ENCODE measurements around the gene CDH23.

The CDH23 gene

GRCh38 chr10:71555087-71555723 lies 158.5 kb downstream of the CDH23 start:
- in situ Hi-C loops (cut with HindIII; ENCODE audit: low pct_ligation_motif_present, low pct_unique_long_range_greater_than_20kb, low sequenced_read_pairs) = no loop called here
- DNase-seq = no peak

DNA sequence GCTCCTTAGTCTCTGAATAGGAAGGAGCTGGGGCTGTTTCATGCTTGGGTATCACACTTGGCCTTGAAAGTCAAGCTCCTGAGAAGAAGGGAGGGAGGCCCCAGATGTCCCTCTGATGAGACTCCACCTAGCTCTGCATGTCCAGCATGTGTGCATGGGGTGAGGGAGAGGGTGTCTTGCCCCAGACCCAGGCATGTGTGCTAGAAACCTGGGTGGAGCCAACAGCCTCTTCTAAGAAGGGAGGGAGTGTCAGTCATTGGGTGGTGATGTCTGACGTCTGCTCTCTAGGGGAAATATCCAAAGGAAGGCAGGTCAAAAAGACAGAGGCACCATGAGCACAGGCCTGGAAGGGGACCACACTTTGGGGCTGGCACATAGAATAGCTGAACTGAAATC lies 159.0 kb downstream of the CDH23 start:
- no peak for DNase-seq
- in situ Hi-C loops (cut with HindIII; ENCODE audit: low pct_ligation_motif_present, low pct_unique_long_range_greater_than_20kb, low sequenced_read_pairs) = no loop called here

DNA sequence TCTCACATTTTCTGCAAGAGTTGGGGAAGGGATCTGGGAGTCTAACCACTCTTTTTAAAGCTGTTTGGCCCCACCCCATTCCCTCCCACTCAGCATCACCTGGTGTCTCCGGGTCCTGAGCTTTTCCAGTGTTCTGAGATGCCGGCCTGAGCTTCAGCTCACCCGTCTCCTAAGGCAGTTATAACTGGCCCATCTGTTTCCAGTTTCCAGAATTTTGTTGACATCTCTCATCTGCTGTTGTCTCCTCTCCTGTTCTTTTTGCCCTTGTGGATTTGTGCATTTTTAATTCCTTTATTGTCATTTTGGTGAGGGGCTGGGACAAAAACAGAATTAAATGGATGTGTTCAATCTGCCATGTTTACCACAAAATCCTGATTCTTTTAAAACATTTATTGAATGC lies 162.3 kb downstream of the CDH23 start:
- in situ Hi-C loops (cut with HindIII; ENCODE audit: low pct_ligation_motif_present, low pct_unique_long_range_greater_than_20kb, low sequenced_read_pairs) = no loop called here
- no peak for DNase-seq

DNA sequence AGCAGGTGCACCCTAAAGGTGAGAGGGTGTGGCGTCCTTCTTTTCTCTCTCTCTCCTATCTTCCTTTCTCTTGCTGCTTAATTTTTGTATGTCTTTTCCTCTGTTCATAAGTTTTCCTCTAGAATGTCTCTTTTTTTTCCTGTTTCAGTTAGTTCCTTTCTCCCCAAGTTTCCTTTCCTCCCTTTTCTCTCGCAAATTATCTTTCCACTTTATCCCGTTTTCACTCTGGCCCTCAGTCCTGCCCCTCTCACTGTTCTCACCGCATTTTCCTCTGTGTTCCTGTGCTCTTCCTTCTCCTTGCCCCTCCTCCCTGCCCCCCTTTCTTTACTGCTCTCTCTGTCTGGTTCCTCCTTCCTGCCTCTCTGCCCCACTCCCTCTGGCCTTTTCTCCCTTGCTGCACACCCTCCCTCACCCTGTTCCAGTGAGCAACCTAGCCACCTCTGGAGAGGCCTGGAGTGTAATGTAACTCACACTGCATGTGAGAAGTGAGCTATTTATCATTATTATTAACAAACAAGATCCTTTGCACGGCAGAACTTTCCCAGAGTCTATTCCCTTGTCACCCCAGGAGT lies 164.4 kb downstream of the CDH23 start:
- in situ Hi-C loops (cut with HindIII; ENCODE audit: low pct_ligation_motif_present, low pct_unique_long_range_greater_than_20kb, low sequenced_read_pairs) = no loop called here
- no peak for DNase-seq

DNA sequence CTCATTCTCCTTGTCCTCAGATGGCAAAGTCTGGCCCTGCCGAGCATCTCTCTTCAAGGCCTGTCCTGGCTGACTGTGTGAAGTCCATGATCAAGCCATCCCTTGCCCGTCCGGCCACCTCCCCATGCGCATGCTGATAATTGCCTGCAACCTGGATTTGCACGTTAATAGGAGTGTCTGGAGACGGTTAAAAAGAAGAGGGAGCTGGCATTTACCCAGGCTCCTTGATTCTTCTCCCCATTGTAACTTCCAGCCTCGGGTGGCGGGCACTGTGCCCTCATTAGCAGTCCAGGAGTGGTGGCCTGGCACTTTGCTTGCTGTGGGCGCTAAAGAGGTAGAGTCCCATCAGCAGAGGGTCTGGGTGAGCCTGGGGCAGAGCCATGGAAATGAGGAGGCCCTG lies 165.5 kb downstream of the CDH23 start:
- in situ Hi-C loops (cut with HindIII; ENCODE audit: low pct_ligation_motif_present, low pct_unique_long_range_greater_than_20kb, low sequenced_read_pairs) = no loop called here
- DNase-seq = no peak

DNA sequence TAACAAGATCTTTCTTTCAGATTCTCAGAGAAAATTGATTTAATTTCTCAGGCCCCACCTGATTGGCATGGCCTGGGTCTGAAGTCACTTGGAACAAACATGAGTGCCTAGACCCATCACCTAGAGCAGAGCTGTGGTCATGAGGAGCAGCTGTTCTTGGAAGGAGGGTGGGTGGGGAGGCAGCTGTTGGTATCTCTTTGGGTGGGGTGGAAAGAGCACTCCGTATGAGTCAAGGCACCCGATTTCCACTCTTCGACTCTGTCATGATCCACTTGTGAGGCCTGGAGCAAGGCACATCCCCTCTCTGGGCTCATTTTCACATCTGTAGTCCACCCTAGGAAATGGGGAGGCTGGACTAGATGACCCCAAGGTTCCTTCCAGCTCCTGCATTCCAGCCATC lies 166.2 kb downstream of the CDH23 start:
- DNase-seq = no peak
- in situ Hi-C loops (cut with HindIII; ENCODE audit: low pct_ligation_motif_present, low pct_unique_long_range_greater_than_20kb, low sequenced_read_pairs) = no loop called here

GRCh38 chr10:71564194-71564820 lies 167.6 kb downstream of the CDH23 start:
- DNase-seq = no peak
- in situ Hi-C loops (cut with HindIII; ENCODE audit: low pct_ligation_motif_present, low pct_unique_long_range_greater_than_20kb, low sequenced_read_pairs) = no loop called here

- in situ Hi-C loops (cut with HindIII; ENCODE audit: low pct_ligation_motif_present, low pct_unique_long_range_greater_than_20kb, low sequenced_read_pairs) = no loop called here
- DNase-seq = no peak
Measured at GRCh38 chr10:71565284-71566000, 168.7 kb downstream of the CDH23 start.

DNA sequence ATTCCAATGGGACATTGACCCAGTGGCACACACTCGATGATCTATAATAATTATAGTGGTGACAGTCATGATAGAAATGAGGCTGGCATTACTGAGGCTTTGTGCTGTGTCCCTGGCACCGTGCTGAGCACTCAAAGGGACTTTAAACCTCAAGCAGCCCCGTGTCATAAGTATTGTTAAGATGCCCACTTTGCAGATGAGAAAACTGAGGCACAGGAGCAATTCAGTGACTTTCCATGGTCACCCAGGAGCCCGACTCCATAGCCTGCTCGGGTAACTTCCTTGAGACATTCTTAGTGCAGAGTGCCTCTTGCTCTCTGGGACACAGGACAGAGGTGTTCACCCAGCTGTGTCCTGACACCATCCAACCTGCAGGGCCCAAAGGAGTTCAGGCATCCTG lies 170.3 kb downstream of the CDH23 start:
- in situ Hi-C loops (cut with HindIII; ENCODE audit: low pct_ligation_motif_present, low pct_unique_long_range_greater_than_20kb, low sequenced_read_pairs) = no loop called here
- no peak for DNase-seq

DNA sequence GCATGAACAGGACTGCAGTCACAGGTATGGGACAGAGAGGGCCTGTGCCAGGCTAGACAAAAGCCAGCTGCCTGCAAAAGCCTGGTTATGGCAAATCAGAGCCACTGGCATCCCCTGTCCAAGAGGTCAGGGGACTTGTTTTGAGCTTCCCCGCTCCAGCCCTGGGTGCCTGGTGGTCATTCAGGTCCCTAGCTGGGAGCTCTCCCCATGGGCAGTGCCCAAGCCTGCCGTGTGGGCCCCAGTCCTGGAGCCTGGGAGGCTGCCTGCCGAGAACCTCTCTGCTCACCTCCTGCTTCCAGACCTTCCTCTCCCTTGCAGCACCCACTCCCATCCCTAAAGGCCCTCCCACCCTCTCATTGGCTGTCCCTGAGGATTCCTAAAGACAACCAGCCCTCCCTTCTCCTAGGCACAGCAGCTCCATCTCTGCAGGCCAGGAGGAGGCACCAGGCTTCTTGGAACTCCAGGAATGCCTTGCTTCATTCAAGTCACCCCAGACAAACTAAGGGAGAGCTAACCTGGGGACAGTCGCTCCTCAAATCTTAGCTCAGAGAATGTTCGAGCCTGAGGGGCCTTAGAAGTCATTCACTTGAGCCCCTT lies 172.3 kb downstream of the CDH23 start:
- no peak for DNase-seq
- in situ Hi-C loops (cut with HindIII; ENCODE audit: low pct_ligation_motif_present, low pct_unique_long_range_greater_than_20kb, low sequenced_read_pairs) = no loop called here

DNA sequence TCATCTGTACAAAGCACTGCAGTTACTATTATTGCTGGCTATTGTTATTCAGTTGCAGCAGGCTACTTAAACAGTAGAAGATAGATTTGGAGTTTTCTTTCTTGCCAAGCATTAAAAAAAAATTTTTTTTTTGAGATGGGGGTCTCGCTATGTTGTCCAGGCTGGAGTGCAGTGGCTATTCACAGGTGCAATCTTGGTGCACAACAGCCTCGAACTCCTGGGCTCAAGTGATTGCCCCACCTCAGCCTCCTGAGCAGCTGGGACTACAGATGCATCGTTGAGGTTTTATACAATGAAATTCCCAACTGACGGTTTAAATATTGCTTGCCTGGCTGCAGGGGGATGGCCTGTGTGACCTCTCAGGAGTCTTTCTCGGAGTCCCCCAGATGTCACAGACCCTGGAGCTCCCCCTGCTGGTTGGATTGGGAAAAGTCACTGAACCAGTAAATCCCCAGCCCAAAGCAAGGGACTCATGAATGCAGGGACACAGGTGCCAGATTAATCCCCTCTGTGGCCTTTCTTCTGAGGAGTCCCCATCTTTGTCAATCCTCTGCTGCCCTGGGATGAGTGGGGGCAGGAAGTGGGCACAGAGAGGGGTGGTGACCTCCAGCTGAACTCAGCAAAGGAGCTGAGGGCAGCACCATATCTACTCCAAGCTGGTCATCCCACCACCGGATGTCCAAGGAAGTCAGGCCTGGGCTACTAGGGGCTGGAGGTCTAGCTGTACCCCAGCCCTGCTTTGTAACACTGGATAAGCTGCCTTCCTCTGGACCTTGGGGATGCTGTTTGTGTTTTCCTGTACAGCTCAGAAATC lies 173.3 kb downstream of the CDH23 start:
- peak; percentile 60 for DNase-seq
- in situ Hi-C loops (cut with HindIII; ENCODE audit: low pct_ligation_motif_present, low pct_unique_long_range_greater_than_20kb, low sequenced_read_pairs) = no loop called here

DNA sequence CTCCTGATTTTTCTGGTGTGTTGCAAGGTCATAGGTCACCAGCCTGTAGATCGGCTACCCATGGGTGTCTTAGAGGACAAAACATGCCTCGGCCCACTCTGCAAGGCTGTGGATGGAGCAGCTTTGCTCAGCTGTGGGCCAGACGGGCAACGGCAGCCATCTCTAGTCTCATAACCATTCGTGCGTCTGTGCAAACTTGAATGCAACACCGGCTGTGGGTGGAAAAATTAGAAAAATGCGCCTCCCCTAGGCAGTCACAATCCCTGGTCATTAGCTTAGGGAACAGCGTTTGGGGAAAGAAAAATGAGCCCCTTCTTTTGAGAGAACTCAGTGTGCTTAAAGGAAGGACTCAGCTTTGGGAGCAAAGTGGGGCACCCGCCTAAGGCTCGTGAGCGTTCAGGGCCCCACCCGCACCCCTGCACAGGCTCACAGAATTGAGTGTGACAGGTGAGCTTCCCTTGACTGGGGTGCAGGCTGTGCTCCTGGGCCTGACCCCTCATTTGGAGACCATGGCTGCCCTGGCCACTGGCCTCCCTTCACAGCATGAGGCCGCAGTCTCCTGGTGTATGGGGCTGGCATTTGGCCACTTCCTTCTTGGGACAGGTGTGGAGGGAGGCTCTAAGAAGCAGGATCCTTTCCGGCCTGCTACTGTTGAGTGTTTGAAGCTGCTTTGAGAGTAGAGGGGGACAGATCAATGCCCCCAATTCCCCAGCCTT lies 174.9 kb downstream of the CDH23 start:
- in situ Hi-C loops (cut with HindIII; ENCODE audit: low pct_ligation_motif_present, low pct_unique_long_range_greater_than_20kb, low sequenced_read_pairs) = no loop called here
- no peak for DNase-seq

DNA sequence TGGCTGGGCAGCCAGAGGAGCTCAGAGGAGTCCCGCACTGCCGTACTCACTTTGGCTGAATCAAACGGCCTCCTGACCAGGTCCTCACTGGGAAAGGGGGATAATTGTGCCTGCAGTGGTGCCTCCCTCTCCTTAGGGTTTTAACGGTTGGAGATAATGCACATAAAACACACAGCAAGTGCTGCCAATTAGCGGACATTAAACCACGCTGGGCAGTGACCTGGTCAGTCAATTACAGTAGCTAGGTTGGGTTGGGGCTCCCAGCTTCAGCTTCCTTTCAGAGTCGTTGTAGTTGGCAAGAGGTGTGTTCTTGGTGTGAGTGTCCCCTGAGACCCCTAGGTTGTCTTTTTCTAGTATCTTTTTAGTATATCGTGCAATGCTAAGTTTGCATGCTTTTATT lies 176.2 kb downstream of the CDH23 start:
- in situ Hi-C loops (cut with HindIII; ENCODE audit: low pct_ligation_motif_present, low pct_unique_long_range_greater_than_20kb, low sequenced_read_pairs) = no loop called here
- DNase-seq = no peak

DNA sequence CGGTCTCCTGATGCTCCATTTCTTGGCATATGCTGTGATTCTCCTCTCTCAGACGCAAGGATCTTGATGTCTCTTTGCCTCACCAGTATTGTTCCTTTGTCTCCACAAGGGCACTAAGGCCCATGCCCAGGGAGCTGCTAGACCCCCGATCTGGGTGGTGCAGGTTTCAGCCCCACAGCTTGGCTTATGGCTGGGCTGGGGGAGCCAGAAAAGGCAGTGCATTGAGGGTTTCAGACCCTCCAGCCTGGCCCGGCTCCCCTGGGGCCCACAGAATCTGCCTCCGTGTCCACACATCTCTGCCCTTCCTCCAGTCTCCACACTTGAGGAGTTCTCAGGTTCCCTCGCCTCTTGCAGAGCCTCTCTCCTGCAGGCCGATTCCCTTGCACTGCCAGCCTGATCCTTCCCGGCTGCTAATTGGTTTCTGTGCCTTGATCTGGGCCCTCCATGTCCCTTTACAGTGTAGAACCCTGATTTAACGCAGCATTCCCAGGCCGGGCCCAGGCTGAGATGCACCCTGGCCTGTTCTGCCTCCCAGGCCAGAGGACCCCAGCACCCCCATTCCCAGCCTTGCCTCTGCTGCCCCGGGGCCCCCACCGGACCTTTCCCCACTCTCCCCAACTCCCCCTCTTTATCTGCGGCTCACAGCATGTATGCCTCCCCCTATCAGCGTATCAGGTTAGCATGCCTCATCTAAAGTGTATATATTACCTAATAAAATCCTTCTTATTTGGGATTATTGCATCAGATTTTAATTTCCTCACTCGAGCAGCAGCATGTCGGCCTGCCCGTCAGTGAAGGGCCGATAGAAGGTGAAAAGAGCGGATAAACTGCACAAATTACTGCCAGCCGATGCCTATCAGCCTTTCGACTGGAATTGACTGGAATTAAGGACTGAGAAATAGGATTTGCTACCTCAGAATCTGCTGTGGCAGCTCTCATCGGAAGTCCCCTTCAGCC lies 177.1 kb downstream of the CDH23 start:
- in situ Hi-C loops (cut with HindIII; ENCODE audit: low pct_ligation_motif_present, low pct_unique_long_range_greater_than_20kb, low sequenced_read_pairs) = no loop called here
- DNase-seq = no peak

DNA sequence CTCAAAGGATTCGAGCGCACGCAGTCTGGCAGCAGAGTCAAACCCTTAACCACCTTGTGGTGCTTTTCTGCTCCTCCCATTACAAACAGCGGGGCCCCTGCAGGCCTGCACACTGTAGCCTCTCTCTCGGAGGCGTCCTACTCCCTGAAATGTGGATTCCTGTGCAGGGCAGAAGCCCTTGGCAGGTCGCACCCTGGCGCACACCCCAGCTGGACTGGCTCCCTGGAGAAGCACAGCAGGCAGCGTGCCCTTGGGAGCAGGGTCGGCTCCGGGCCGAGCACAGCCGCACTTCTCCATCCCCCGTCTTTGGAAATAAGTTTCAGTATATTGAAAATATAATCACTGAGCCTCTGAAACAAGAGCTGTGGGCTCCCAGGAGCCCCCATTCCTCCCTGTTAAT lies 178.7 kb downstream of the CDH23 start:
- DNase-seq = no peak
- in situ Hi-C loops (cut with HindIII; ENCODE audit: low pct_ligation_motif_present, low pct_unique_long_range_greater_than_20kb, low sequenced_read_pairs) = no loop called here

DNA sequence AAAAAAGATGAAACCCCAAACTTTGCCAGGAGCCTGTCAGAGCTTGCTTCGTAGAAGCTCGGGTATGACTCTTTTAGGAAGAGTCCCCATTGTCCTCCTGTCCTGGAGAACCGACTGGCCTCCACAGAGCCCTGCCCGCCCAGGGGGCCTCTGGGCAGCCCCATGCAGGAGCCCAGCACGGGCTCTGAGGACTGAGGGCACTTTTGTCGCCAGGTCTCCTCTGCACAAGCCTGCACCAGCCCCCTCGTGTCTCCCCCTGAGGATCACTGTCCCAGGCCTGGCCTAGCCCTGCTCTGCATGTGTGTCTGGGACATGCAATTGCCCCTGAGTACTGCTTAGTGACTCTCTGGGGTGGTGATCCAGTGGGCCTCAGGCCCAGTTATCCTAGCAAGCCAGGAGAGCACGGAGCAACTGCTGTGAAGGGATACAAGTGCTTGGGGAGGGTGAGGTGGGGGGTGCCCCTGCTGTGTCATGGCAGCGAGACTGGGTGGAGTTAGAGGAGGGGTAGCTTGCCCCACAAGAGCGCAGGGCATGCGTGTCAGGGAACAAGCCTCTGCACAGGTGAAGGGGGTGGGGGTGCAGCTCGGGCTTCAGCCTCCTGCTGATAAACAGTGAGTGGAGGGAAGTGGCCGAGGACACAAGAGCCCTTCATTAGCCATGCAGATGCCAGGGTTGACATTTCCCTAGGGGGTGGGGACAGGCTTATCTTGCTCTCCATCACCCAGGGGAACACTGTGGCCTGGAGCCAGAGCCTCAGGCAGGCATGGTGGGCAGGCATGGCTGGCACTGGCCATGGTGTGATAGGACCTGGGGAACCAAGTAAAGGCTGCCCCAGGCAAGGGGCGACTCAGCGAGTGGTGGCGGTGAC lies 179.4 kb downstream of the CDH23 start:
- no peak for DNase-seq
- in situ Hi-C loops (cut with HindIII; ENCODE audit: low pct_ligation_motif_present, low pct_unique_long_range_greater_than_20kb, low sequenced_read_pairs) = no loop called here

All from ACHN (cell line).